K562 (cell line): Measurements from ENCODE around the gene MIEF2. TPM values are rescaled to one million over a fixed set of nuclear protein-coding genes. Genes with fewer than 3 reads are reported as not detected.
A peak's percentile ranks its signal among the peaks of the same experiment; 100 is the strongest.

ENCODE experiments used
- ATAC-seq: fragments of 200-7000 bp; cut with Tn5 transposase; 3 replicates; pipeline ENCODE4 v1.9.1; 2020; ENCODE audit warnings: moderate library complexity
- BruUV-seq: library from RNA; stranded (reverse); fragments of 400-500 nt; replicated peaks from 2 replicates; lab custom pipeline; 2021; lab: Mats Ljungman, UMichigan
- CTCF ChIA-PET: fragments of 300-600 bp; formaldehyde crosslinking; extraction: SDS; loops from one replicate; lab custom pipeline; 2021; ENCODE audit warnings: low intra/inter-chr PET ratio; lab: Yijun Ruan, JAX
- POLR2A ChIA-PET: fragments of 300-600, 350-650 bp; sonication (Branson Sonifier 250); formaldehyde crosslinking; extraction: SDS; loops from one replicate; lab custom pipeline; 2021; ENCODE audit warnings: antibody characterized with exemption, inconsistent platforms; lab: Yijun Ruan, JAX
- DNase-seq, 4 experiments: peaks; one replicate each; pipeline versions ENCODE4 v3.0.0 to v3.0.0-alpha.2; 2011 to 2018; ENCODE audit warnings: low spot score in 3 of 4, mixed read lengths in 3 of 4; ENCODE audit errors: extremely low read depth in 1 of 4
- FAIRE-seq: peaks from 2 replicates; lab custom pipeline; 2011; peaks lifted over from hg19 to GRCh38; lab: Jason Lieb, UNC
- H2AFZ ChIP-seq: 2 replicates; pipeline ENCODE4 v1.6.0; 2011; ENCODE audit warnings: low read depth, low read length, control low read depth, inconsistent platforms
- H3K27ac ChIP-seq: fragments of 200-600 bp; 3 replicates; pipeline ENCODE4 v1.8.0; 2011; ENCODE audit warnings: low read depth, mild to moderate bottlenecking, control low read depth, inconsistent platforms, low read length, moderate library complexity, mixed read lengths; ENCODE audit errors: extremely low read depth
- H3K27me3 ChIP-seq, 2 experiments: fragments of 300-600 bp in 1 of 2; 2 replicates in 1 of 2; 3 replicates in 1 of 2; pipeline versions ENCODE4 v1.6.0 to v1.8.0; 2011; ENCODE audit warnings: inconsistent platforms in 2 of 2, low read length in 2 of 2, mild to moderate bottlenecking in 1 of 2, mixed read lengths in 1 of 2, moderate library complexity in 1 of 2; ENCODE audit not compliant: control insufficient read depth in 2 of 2, insufficient read depth in 2 of 2
- H3K36me3 ChIP-seq: fragments of 300-600 bp; 3 replicates; pipeline ENCODE4 v1.8.0; 2011; ENCODE audit warnings: mild to moderate bottlenecking, low read length, inconsistent platforms; ENCODE audit not compliant: control insufficient read depth, insufficient read depth
- H3K4me1 ChIP-seq, 2 experiments: fragments of 200-600 bp in 1 of 2; replicated peaks in 1 of 2; 2 replicates in 1 of 2; 3 replicates in 1 of 2; pipeline versions ENCODE4 v1.5.1 to v1.8.0; 2011; ENCODE audit warnings: inconsistent platforms in 2 of 2, low read length in 2 of 2, mild to moderate bottlenecking in 1 of 2, mixed read lengths in 1 of 2, moderate library complexity in 1 of 2; ENCODE audit not compliant: control insufficient read depth in 2 of 2, insufficient read depth in 2 of 2
- H3K4me2 ChIP-seq: 2 replicates; pipeline ENCODE4 v1.6.1; 2011; ENCODE audit warnings: low read length, control low read depth, inconsistent platforms, mixed read lengths; ENCODE audit not compliant: insufficient read depth
- H3K4me3 ChIP-seq: fragments of 200-600 bp; sonication (generic), shearing (Covaris generic); 2 replicates; pipeline ENCODE4 v1.5.1; 2016; ENCODE audit warnings: control low read depth, inconsistent platforms
- H3K79me2 ChIP-seq: fragments of 200-600 bp; 3 replicates; pipeline ENCODE4 v1.8.0; 2011; ENCODE audit warnings: low read length, inconsistent platforms; ENCODE audit not compliant: control insufficient read depth, insufficient read depth
- H3K9ac ChIP-seq, 2 experiments: 2 replicates each; pipeline versions ENCODE4 v1.6.0 to v1.6.1; 2011; ENCODE audit warnings: low read depth in 2 of 2, low read length in 2 of 2, control low read depth in 1 of 2, inconsistent platforms in 1 of 2, mild to moderate bottlenecking in 1 of 2, mixed read lengths in 1 of 2; ENCODE audit not compliant: insufficient read depth in 1 of 2
- H3K9me1 ChIP-seq: one replicate; pipeline ENCODE4 v1.6.0; 2011; ENCODE audit warnings: inconsistent platforms, mild to moderate bottlenecking, low read length, moderate library complexity; ENCODE audit not compliant: control insufficient read depth, insufficient read depth
- H3K9me3 ChIP-seq: replicated peaks from 2 replicates; pipeline ENCODE4 v1.5.1; 2011; ENCODE audit warnings: low read depth, low read length, inconsistent platforms; ENCODE audit not compliant: control insufficient read depth, insufficient read depth
- H4K20me1 ChIP-seq: replicated peaks from 2 replicates; pipeline ENCODE4 v1.6.1; 2011; ENCODE audit warnings: low read length, inconsistent platforms, mixed read lengths; ENCODE audit not compliant: control insufficient read depth, insufficient read depth
- CBX5 ChIP-seq: IDR thresholded peaks from 2 replicates; pipeline ENCODE4 v1.6.1; 2014; ENCODE audit warnings: low read depth, borderline replicate concordance
- CTBP1 ChIP-seq: fragments of 450-650 bp; IDR thresholded peaks from 2 replicates; pipeline ENCODE4 v1.6.1; 2016; ENCODE audit warnings: borderline replicate concordance
- CTCF ChIP-seq, 3 experiments: IDR thresholded peaks in 2 of 3; conservative IDR thresholded peaks in 1 of 3; 2 replicates each; pipeline ENCODE4 v1.5.1; 2011 to 2012; ENCODE audit warnings: low read length in 3 of 3, mild to moderate bottlenecking in 3 of 3, control low read depth in 2 of 3, improper control_type of control experiment in 1 of 3, inconsistent platforms in 1 of 3, low read depth in 1 of 3, mixed read lengths in 1 of 3, moderate library complexity in 1 of 3; ENCODE audit not compliant: insufficient read depth in 2 of 3
- MEF2A ChIP-seq: IDR thresholded peaks from 2 replicates; pipeline ENCODE4 v1.6.1; 2011; ENCODE audit warnings: low read depth, mild to moderate bottlenecking, low read length, moderate library complexity; ENCODE audit not compliant: control insufficient read depth
- MNT ChIP-seq, 2 experiments: fragments of 450-650 bp; conservative IDR thresholded peaks; 2 replicates each; pipeline ENCODE4 v1.6.1; 2017; ENCODE audit warnings: mild to moderate bottlenecking in 2 of 2, moderate library complexity in 2 of 2
- STAG1 ChIP-seq: sonication (generic); formaldehyde crosslinking; IDR thresholded peaks from 2 replicates; pipeline ENCODE4 v1.5.0; 2020; ENCODE audit warnings: missing genetic modification reagents, borderline replicate concordance
- TAF15 ChIP-seq: fragments of 200-400 bp; formaldehyde crosslinking; IDR thresholded peaks from 2 replicates; pipeline ENCODE4 v1.6.1; 2017; ENCODE audit warnings: mild to moderate bottlenecking, low read depth, low read length, moderate library complexity
- TAF9B ChIP-seq: fragments of 450-650 bp; IDR thresholded peaks from 2 replicates; pipeline ENCODE4 v1.6.1; 2018; ENCODE audit warnings: mild to moderate bottlenecking; ENCODE audit not compliant: partially characterized antibody
- UBTF ChIP-seq, 2 experiments: IDR thresholded peaks; 2 replicates each; pipeline ENCODE4 v1.6.1; 2012; ENCODE audit warnings: improper control_type of control experiment in 2 of 2, low read depth in 2 of 2, low read length in 2 of 2, borderline replicate concordance in 1 of 2
- ZBTB17 ChIP-seq: fragments of 450-650 bp; formaldehyde crosslinking; IDR thresholded peaks from 2 replicates; pipeline ENCODE4 v1.4.0; 2020; ENCODE audit warnings: mild to moderate bottlenecking
- ZNF592 ChIP-seq: fragments of 450-650 bp; IDR thresholded peaks from 2 replicates; pipeline ENCODE4 v1.6.1; 2017; ENCODE audit warnings: antibody characterized with exemption, mild to moderate bottlenecking
- WGBS: fragments of 100-300 bp; shearing (Covaris generic); methylation state at CpG from one replicate; pipeline ENCODE4 v1.1.6; 2016; ENCODE audit warnings: low coverage, mixed read lengths; ENCODE audit not compliant: insufficient coverage; ENCODE audit errors: missing lambda C conversion rate; 5-methylcytosine and 5-hydroxymethylcytosine counted together
- in situ Hi-C: fragments of 300-500 bp; cut with MboI; formaldehyde crosslinking; loops from 4 replicates; pipeline ENCODE4 v1.15.0; 2018; ENCODE audit warnings: inconsistent platforms, mixed read lengths
- intact Hi-C: fragments of 100-400 bp; cut with micrococcal nuclease; formaldehyde crosslinking; loops from 2 replicates; pipeline ENCODE4 v1.14.2; 2022
- polyA plus RNA-seq, 8 experiments: library from polyadenylated mRNA; depleted of rRNA in 4 of 8; stranded (reverse) in 5 of 8; unstranded in 3 of 8; fragments of >200 nt; fragmentation: Nextera tagmentation in 2 of 8; fragmentation: Illumina TruSeq in 1 of 8; extraction: Ambion mirVana in 2 of 8; extraction: Trizol in 1 of 8; gene quantifications; 2 replicates each; pipeline versions ENCODE4 v1.2.1 to v1.2.3, GENCODE V29; 2011 to 2014; ENCODE audit warnings: inconsistent platforms in 1 of 8, missing spikeins in 1 of 8
- total RNA-seq, 7 experiments: library from RNA; depleted of rRNA in 6 of 7; stranded (reverse); fragments of >200 nt in 6 of 7; fragmentation: Illumina TruSeq in 2 of 7; extraction: Trizol in 2 of 7; gene quantifications; 2 replicates each; pipeline versions ENCODE4 v1.2.1 to v1.2.3, GENCODE V29; 2011 to 2021; ENCODE audit warnings: low replicate concordance in 1 of 7

The MIEF2 gene
- total and polyA plus RNA-seq, 9 of the 15 experiments (the other 6 are each of a cell fraction or from before 2014, with no cell fraction given) = 0.10 to 8.2 (median 2.4) TPM

- H4K20me1 ChIP-seq = peaks cover 8% of the 10 kb centered on the region
- H3K79me2 ChIP-seq = peaks cover 74% of the 10 kb centered on the region
- H3K4me2 ChIP-seq = peak overlapping the region; percentile 87
- peaks cover 43% of the 10 kb centered on the region; the same call in 2 of the 3 replicates for H3K36me3 ChIP-seq
- H3K4me3 ChIP-seq = peak overlapping the region; percentile 75
- no peaks in the 10 kb centered on the region for H3K27me3 ChIP-seq
- ATAC-seq (no peak), FAIRE-seq (no peak), DNase-seq (no peak)
- WGBS = 8% methylated on average over 10 of the region's 11 CpGs
- peaks cover 3% of the 10 kb centered on the region for H3K9me1 ChIP-seq
- peak overlapping the region; percentile 80 to 99 for H3K9ac ChIP-seq
- CTCF ChIA-PET = no interaction called here
- no peak overlapping the region for H2AFZ ChIP-seq
- H3K4me1 ChIP-seq = peaks cover 24 to 26% of the 10 kb centered on the region in 2 experiments
- peak overlapping the region; percentile 85 for H3K27ac ChIP-seq
- POLR2A ChIA-PET = interaction anchor here (0.8 kb wide), 1 partner anchor 19 kb away, joined by 3 read pairs; no protein-coding TSS in a partner anchor
- BruUV-seq = no TSS peak
- H3K9me3 ChIP-seq = no peaks in the 10 kb centered on the region
- in situ Hi-C loops = no loop called here
- intact Hi-C loops = loop anchor here (5.0 kb wide), 1 partner anchor 69 kb away; no protein-coding TSS in a partner anchor
- no peak for TF ChIP-seq TAF15
- TF ChIP-seq CTBP1 = no peak
- TF ChIP-seq STAG1 = no peak
- TF ChIP-seq CBX5 = no peak
- no peak for TF ChIP-seq MEF2A
- TF ChIP-seq UBTF (IDR thresholded peaks at IDR 0.05; ENCODE audit: borderline replicate concordance in 1 of 2, low read depth in 2 of 2, low read length in 2 of 2) = no peak
- no peak for TF ChIP-seq ZBTB17 (CRISPR knock-in tag)
- TF ChIP-seq ZNF592 = no peak
- no peak for TF ChIP-seq MNT (conservative IDR thresholded peaks at IDR 0.05)
- TF ChIP-seq TAF9B = no peak
- TF ChIP-seq CTCF (IDR thresholded peaks at IDR 0.05 in 2 of 3, conservative IDR thresholded peaks at IDR 0.05 in 1 of 3; ENCODE audit: insufficient read depth in 2 of 3, low read depth in 1 of 3, low read length in 3 of 3) = no peak
Observed at GRCh38 chr17:18315961-18316360, 55.5 kb downstream of the MIEF2 start.
